Activated CD4-positive, alpha-beta T cell treated with anti-CD3 and anti-CD28 coated beads, Interleukin-2, amount 50 U/mL, for 24 hours (primary cell): Measurements from ENCODE around the gene ARAP3.

Experiments used
- DNase-seq, 2 donors: peaks; one replicate each; pipeline ENCODE4 v3.0.0-alpha.2; 2020; ENCODE audit warnings: low read depth in 1 of 2, low spot score in 1 of 2

The ARAP3 gene

GRCh38 chr5:141701360-141702119 lies 19.5 kb upstream of the ARAP3 start:
- no peak for DNase-seq

GRCh38 chr5:141697586-141697985 lies 15.6 kb upstream of the ARAP3 start:
- DNase-seq: no peak

- no peak for DNase-seq
These were observed 14.4 kb upstream of the ARAP3 start for GRCh38 chr5:141696431-141696830.

GRCh38 chr5:141695627-141696215 lies 13.7 kb upstream of the ARAP3 start:
- DNase-seq: no peak

GRCh38 chr5:141694479-141694878 lies 12.4 kb upstream of the ARAP3 start:
- DNase-seq: no peak

GRCh38 chr5:141692919-141693725 lies 11.1 kb upstream of the ARAP3 start:
- DNase-seq: peak; percentile 64 to 72

GRCh38 chr5:141692533-141692888 lies 10.5 kb upstream of the ARAP3 start:
- DNase-seq: no peak

- peak; percentile 83 to 84 for DNase-seq
These were observed 10.0 kb upstream of the ARAP3 start for GRCh38 chr5:141691867-141692532.

GRCh38 chr5:141691286-141691866 lies 9.3 kb upstream of the ARAP3 start:
- DNase-seq: no peak

GRCh38 chr5:141686648-141687416 lies 4.8 kb upstream of the ARAP3 start:
- DNase-seq: no peak

GRCh38 chr5:141685591-141685990 lies 3.6 kb upstream of the ARAP3 start:
- no peak for DNase-seq

GRCh38 chr5:141683596-141684141 lies 1.6 kb upstream of the ARAP3 start:
- DNase-seq: no peak

- DNase-seq: no peak
These were observed 735 bp downstream of the ARAP3 start for GRCh38 chr5:141681295-141681694.

GRCh38 chr5:141680751-141681201 lies 1.3 kb downstream of the ARAP3 start:
- DNase-seq: no peak

- DNase-seq: no peak
These were observed 1.9 kb downstream of the ARAP3 start for GRCh38 chr5:141680178-141680577.

GRCh38 chr5:141677415-141677814 lies 4.6 kb downstream of the ARAP3 start:
- no peak for DNase-seq

- DNase-seq: no peak
These were observed 6.4 kb downstream of the ARAP3 start for GRCh38 chr5:141675672-141676071.

- no peak for DNase-seq
These were observed 7.3 kb downstream of the ARAP3 start for GRCh38 chr5:141674747-141675146.

GRCh38 chr5:141672841-141673813 lies 8.9 kb downstream of the ARAP3 start:
- no peak for DNase-seq
